Mesenchymal stem cell (in vitro differentiated cells and primary cell): Measurements from ENCODE around the gene PDK2.

Source experiments
- DNase-seq: peaks from one replicate; pipeline ENCODE4 v3.0.0-alpha.2; 2013
- H2AFZ ChIP-seq: one replicate; pipeline ENCODE4 v1.6.1; 2013; ENCODE audit warnings: low read depth, mild to moderate bottlenecking, control low read depth, inconsistent platforms, low read length, moderate library complexity
- H2AK5ac ChIP-seq: 2 replicates; pipeline ENCODE4 v1.6.1; 2013; ENCODE audit warnings: low read length, moderate library complexity, mild to moderate bottlenecking, inconsistent platforms; ENCODE audit not compliant: severe bottlenecking
- H2BK120ac ChIP-seq: one replicate; pipeline ENCODE4 v1.6.1; 2013; ENCODE audit warnings: low read depth, mild to moderate bottlenecking, inconsistent platforms, low read length, moderate library complexity
- H2BK12ac ChIP-seq, 2 experiments: one replicate each; pipeline ENCODE4 v1.6.1; 2013; ENCODE audit warnings: inconsistent platforms in 2 of 2, low read length in 2 of 2, mild to moderate bottlenecking in 2 of 2, moderate library complexity in 2 of 2, control low read depth in 1 of 2
- H2BK15ac ChIP-seq: one replicate; pipeline ENCODE4 v1.6.1; 2013; ENCODE audit warnings: mild to moderate bottlenecking, low read depth, inconsistent platforms; ENCODE audit not compliant: poor library complexity, severe bottlenecking
- H2BK5ac ChIP-seq: 2 replicates; pipeline ENCODE4 v1.6.1; 2013; ENCODE audit warnings: low read depth, mild to moderate bottlenecking, low read length, control low read depth, inconsistent platforms; ENCODE audit not compliant: poor library complexity, severe bottlenecking
- H3K14ac ChIP-seq, 2 experiments: one replicate each; pipeline ENCODE4 v1.6.1; 2013; ENCODE audit warnings: inconsistent platforms in 2 of 2, low read length in 2 of 2, control low read depth in 1 of 2, mild to moderate bottlenecking in 1 of 2, moderate library complexity in 1 of 2
- H3K18ac ChIP-seq, 2 experiments: one replicate each; pipeline ENCODE4 v1.6.1; 2013; ENCODE audit warnings: inconsistent platforms in 2 of 2, low read length in 2 of 2, control low read depth in 1 of 2, low read depth in 1 of 2, mild to moderate bottlenecking in 1 of 2
- H3K23ac ChIP-seq, 2 experiments: one replicate each; pipeline ENCODE4 v1.6.1; 2013; ENCODE audit warnings: inconsistent platforms in 2 of 2, low read length in 2 of 2, mild to moderate bottlenecking in 2 of 2, moderate library complexity in 2 of 2, control low read depth in 1 of 2
- H3K27ac ChIP-seq: 2 replicates; pipeline ENCODE4 v1.5.1; 2013; ENCODE audit warnings: mild to moderate bottlenecking, moderate library complexity, low read length, control low read depth, inconsistent platforms; ENCODE audit not compliant: poor library complexity, severe bottlenecking
- H3K27me3 ChIP-seq, 2 experiments: 2 replicates each; pipeline versions ENCODE4 v1.6.1 to v1.7.0; 2013; ENCODE audit warnings: low read length in 2 of 2, mild to moderate bottlenecking in 2 of 2, moderate library complexity in 2 of 2, control low read depth in 1 of 2, inconsistent platforms in 1 of 2; ENCODE audit not compliant: control insufficient read depth in 1 of 2, insufficient read depth in 1 of 2
- H3K36me3 ChIP-seq, 2 experiments: 2 replicates each; pipeline versions ENCODE4 v1.6.1 to v1.7.0; 2013; ENCODE audit warnings: low read length in 2 of 2, control low read depth in 1 of 2, inconsistent platforms in 1 of 2, low read depth in 1 of 2, mild to moderate bottlenecking in 1 of 2; ENCODE audit not compliant: insufficient read depth in 2 of 2, control insufficient read depth in 1 of 2
- H3K4ac ChIP-seq, 2 experiments: one replicate each; pipeline ENCODE4 v1.6.1; 2013; ENCODE audit warnings: inconsistent platforms in 2 of 2, low read length in 2 of 2, mild to moderate bottlenecking in 2 of 2, moderate library complexity in 2 of 2, control low read depth in 1 of 2, low read depth in 1 of 2
- H3K4me1 ChIP-seq: 2 replicates; pipeline ENCODE4 v1.6.1; 2013; ENCODE audit warnings: low read depth, low read length, control low read depth; ENCODE audit not compliant: control insufficient read depth, insufficient read depth
- H3K4me2 ChIP-seq: 2 replicates; pipeline ENCODE4 v1.6.1; 2013; ENCODE audit warnings: low read length, mild to moderate bottlenecking, inconsistent platforms; ENCODE audit not compliant: poor library complexity, severe bottlenecking
- H3K4me3 ChIP-seq, 2 experiments: 2 replicates each; pipeline versions ENCODE4 v1.5.1 to v1.7.0; 2013; ENCODE audit warnings: low read length in 2 of 2, mild to moderate bottlenecking in 2 of 2, control low read depth in 1 of 2, low read depth in 1 of 2; ENCODE audit not compliant: insufficient read depth in 1 of 2
- H3K79me1 ChIP-seq: replicated peaks from 2 replicates; pipeline ENCODE4 v1.6.1; 2013; ENCODE audit warnings: mild to moderate bottlenecking, control low read depth, low read length, inconsistent platforms; ENCODE audit not compliant: poor library complexity, severe bottlenecking
- H3K9ac ChIP-seq: 2 replicates; pipeline ENCODE4 v1.7.0; 2013; ENCODE audit warnings: mild to moderate bottlenecking, low read length, moderate library complexity
- H3K9me3 ChIP-seq: 2 replicates; pipeline ENCODE4 v1.7.0; 2013; ENCODE audit warnings: mild to moderate bottlenecking, low read length; ENCODE audit not compliant: control insufficient read depth
- H4K8ac ChIP-seq: one replicate; pipeline ENCODE4 v1.6.1; 2013; ENCODE audit warnings: inconsistent platforms, mild to moderate bottlenecking, low read length, moderate library complexity
- H4K91ac ChIP-seq: one replicate; pipeline ENCODE4 v1.6.1; 2013; ENCODE audit warnings: mild to moderate bottlenecking, low read length, inconsistent platforms
- WGBS: methylation state at CpG from one replicate; pipeline ENCODE4 v1.1.7; 2013; ENCODE audit warnings: mixed read lengths; 5-methylcytosine and 5-hydroxymethylcytosine counted together

PDK2 gene

GRCh38 chr17:50062293-50063243 lies 32.6 kb upstream of the PDK2 start:
- Histone ChIP-seq H2BK5ac (peak overlapping the region; percentile 85), H3K79me1 (no peaks in the 10 kb centered on the region), H2AFZ (no peak overlapping the region), H4K91ac (peak overlapping the region; percentile 73), H3K27me3 (no peaks in the 10 kb centered on the region), H3K18ac (peak overlapping the region; percentile 64 to 98), H2BK12ac (peak overlapping the region; percentile 87 to 99), H3K23ac (no peak overlapping the region), H3K4ac (peak overlapping the region; percentile 81 to 90), H3K27ac (peak overlapping the region; percentile 90), H3K4me2 (peak overlapping the region; percentile 13), H3K14ac (peak overlapping the region in 1 of 2 experiments; percentile 77), H3K9ac (peak overlapping the region; percentile 8), H3K4me3 (no peak overlapping the region), H3K36me3 (peaks cover 6 to 42% of the 10 kb centered on the region in 2 experiments), H3K4me1 (peaks cover 74% of the 10 kb centered on the region), H2AK5ac (peak overlapping the region; percentile 99), H4K8ac (peak overlapping the region; percentile 20), H2BK120ac (peak overlapping the region; percentile 11), H2BK15ac (peak overlapping the region; percentile 77), H3K9me3 (no peaks in the 10 kb centered on the region)
- peak; percentile 78 for DNase-seq
- 75% methylated on average over 7 of the region's 10 CpGs for WGBS

- no peak overlapping the region for H3K4me3 ChIP-seq
- H4K8ac ChIP-seq = peak overlapping the region; percentile 95
- H3K36me3 ChIP-seq = peaks cover 15 to 43% of the 10 kb centered on the region in 2 experiments
- peaks cover 71% of the 10 kb centered on the region for H3K4me1 ChIP-seq
- peak overlapping the region; percentile 98 for H3K4ac ChIP-seq
- no peaks in the 10 kb centered on the region for H3K9me3 ChIP-seq
- no peak overlapping the region for H2AFZ ChIP-seq
- no peaks in the 10 kb centered on the region for H3K27me3 ChIP-seq
- peak overlapping the region in 1 of 2 experiments; percentile 6 for H3K23ac ChIP-seq
- H3K14ac ChIP-seq = peak overlapping the region; percentile 19 to 48
- H3K27ac ChIP-seq = peak overlapping the region; percentile 90
- peak overlapping the region; percentile 97 for H2BK5ac ChIP-seq
- WGBS = 98% methylated on average over 7 of the region's 8 CpGs
- H3K4me2 ChIP-seq = no peak overlapping the region
- H3K9ac ChIP-seq = peak overlapping the region; percentile 64
- H2AK5ac ChIP-seq = peak overlapping the region; percentile 99
- peak overlapping the region; percentile 100 for H4K91ac ChIP-seq
- peak overlapping the region; percentile 87 to 99 for H2BK12ac ChIP-seq
- H2BK120ac ChIP-seq = peak overlapping the region; percentile 99
- peak overlapping the region; percentile 98 to 99 for H3K18ac ChIP-seq
- DNase-seq = peak; percentile 40
- peak overlapping the region; percentile 91 for H2BK15ac ChIP-seq
- no peaks in the 10 kb centered on the region for H3K79me1 ChIP-seq
Measured at GRCh38 chr17:50063561-50064252, 31.4 kb upstream of the PDK2 start.

GRCh38 chr17:50064253-50065001 lies 30.7 kb upstream of the PDK2 start:
- H3K27ac ChIP-seq = peak overlapping the region; percentile 90
- peak overlapping the region; percentile 97 for H2BK5ac ChIP-seq
- DNase-seq = peak; percentile 98
- peak overlapping the region; percentile 95 for H4K8ac ChIP-seq
- H2AK5ac ChIP-seq = peak overlapping the region; percentile 99
- 21% methylated on average over 15 of the region's 20 CpGs for WGBS
- peak overlapping the region in 1 of 2 experiments; percentile 65 for H3K23ac ChIP-seq
- H2BK120ac ChIP-seq = peak overlapping the region; percentile 99
- H4K91ac ChIP-seq = peak overlapping the region; percentile 100
- peaks cover 15 to 40% of the 10 kb centered on the region in 2 experiments for H3K36me3 ChIP-seq
- H2AFZ ChIP-seq = no peak overlapping the region
- peak overlapping the region; percentile 98 to 99 for H3K18ac ChIP-seq
- peak overlapping the region; percentile 64 for H3K9ac ChIP-seq
- peak overlapping the region; percentile 87 to 99 for H2BK12ac ChIP-seq
- peaks cover 64% of the 10 kb centered on the region for H3K4me1 ChIP-seq
- peak overlapping the region; percentile 19 to 80 for H3K14ac ChIP-seq
- H3K9me3 ChIP-seq = no peaks in the 10 kb centered on the region
- H3K4ac ChIP-seq = peak overlapping the region; percentile 98
- H3K79me1 ChIP-seq = no peaks in the 10 kb centered on the region
- no peaks in the 10 kb centered on the region for H3K27me3 ChIP-seq
- H3K4me3 ChIP-seq = peak overlapping the region in 1 of 2 experiments; percentile 33
- H2BK15ac ChIP-seq = peak overlapping the region; percentile 91
- no peak overlapping the region for H3K4me2 ChIP-seq
